ENCODE measurements around the gene TOX3. TPM values are rescaled to one million over a fixed set of nuclear protein-coding genes. Genes with fewer than 3 reads are reported as not detected.

TOX3 gene
- polyA plus RNA-seq, 2 of the 4 experiments (the other 2 are of a cell fraction) = 0.10 to 2.2 TPM

- no peak for DNase-seq (ENCODE audit: low read depth in 1 of 2, low spot score in 1 of 2)
- 10% methylated on average over 1 of the region's 1 CpG for WGBS (ENCODE audit: missing lambda C conversion rate)
- Histone ChIP-seq H3K4me3 (no peak overlapping the region), H3K4me2 (no peak overlapping the region), H3K9me3 (no peaks in the 10 kb centered on the region), H3K27ac (no peak overlapping the region), H3K4me1 (no peaks in the 10 kb centered on the region)
- ChIA-PET POLR2A (no interaction called here), CTCF (interaction anchor here (0.6 to 0.9 kb wide), 2 partner anchors 36 to 164 kb away, joined by 3 read pairs; no protein-coding TSS in a partner anchor)
- FAIRE-seq = no peak
- no peak for TF ChIP-seq EP300 (IDR thresholded peaks at IDR 0.05)
- no peak for ATAC-seq
Measured at GRCh38 chr16:52399116-52399515, 147.8 kb downstream of the TOX3 start.

- FAIRE-seq (no peak), DNase-seq (ENCODE audit: low read depth in 1 of 2, low spot score in 1 of 2) (no peak), ATAC-seq (no peak)
- ChIA-PET POLR2A (no interaction called here), CTCF (interaction anchor here (0.6 to 0.9 kb wide), 2 partner anchors 37 to 165 kb away, joined by 3 read pairs; no protein-coding TSS in a partner anchor)
- no peak for TF ChIP-seq KDM5A (IDR thresholded peaks at IDR 0.05)
- no peak for TF ChIP-seq KDM1A (IDR thresholded peaks at IDR 0.05; ENCODE audit: low read depth)
- no peak for TF ChIP-seq RNF2 (IDR thresholded peaks at IDR 0.05; ENCODE audit: borderline replicate concordance, low read depth)
- no peak for TF ChIP-seq HOXB5 (CRISPR knock-in tag; IDR thresholded peaks at IDR 0.05)
- H3K4me3 ChIP-seq = no peak overlapping the region
- no peak overlapping the region for H3K27ac ChIP-seq
- no peaks in the 10 kb centered on the region for H3K9me3 ChIP-seq
- WGBS (ENCODE audit: missing lambda C conversion rate) = 0% methylated on average over 3 of the region's 3 CpGs
- H3K4me1 ChIP-seq = no peaks in the 10 kb centered on the region
- no peak overlapping the region for H3K4me2 ChIP-seq
Measured at GRCh38 chr16:52398491-52398960, 148.4 kb downstream of the TOX3 start.

GRCh38 chr16:52398021-52398420 is 148.9 kb downstream of the TOX3 start:
- ChIA-PET CTCF (no interaction called here), POLR2A (no interaction called here)
- WGBS (ENCODE audit: missing lambda C conversion rate) = 4% methylated on average over 1 of the region's 1 CpG
- TF ChIP-seq MAFK (IDR thresholded peaks at IDR 0.05; ENCODE audit: partially characterized antibody) = no peak
- TF ChIP-seq ELK1 (IDR thresholded peaks at IDR 0.05; ENCODE audit: low read depth, low read length) = no peak
- Histone ChIP-seq H3K4me2 (no peak overlapping the region), H3K4me3 (no peak overlapping the region), H3K27ac (no peak overlapping the region), H3K4me1 (no peaks in the 10 kb centered on the region), H3K9me3 (no peaks in the 10 kb centered on the region)
- ATAC-seq = no peak
- no peak for FAIRE-seq
- no peak for DNase-seq (ENCODE audit: low read depth in 1 of 2, low spot score in 1 of 2)

- no peak for DNase-seq (ENCODE audit: low read depth in 1 of 2, low spot score in 1 of 2)
- 16% methylated on average over 3 of the region's 3 CpGs for WGBS (ENCODE audit: missing lambda C conversion rate)
Measured at GRCh38 chr16:52393448-52393847, 153.5 kb downstream of the TOX3 start.

More at GRCh38 chr16:52393448-52393847, 153.5 kb downstream of the TOX3 start:
- Histone ChIP-seq H3K4me1 (no peaks in the 10 kb centered on the region), H3K27ac (no peak overlapping the region), H3K4me3 (no peak overlapping the region), H3K4me2 (no peak overlapping the region), H3K9me3 (no peaks in the 10 kb centered on the region)
- ChIA-PET CTCF (no interaction called here), POLR2A (no interaction called here)
- FAIRE-seq (no peak), ATAC-seq (no peak)
- no peak for TF ChIP-seq GATA3 (IDR thresholded peaks at IDR 0.05; ENCODE audit: borderline replicate concordance)
- no peak for TF ChIP-seq HOXB5 (CRISPR knock-in tag; IDR thresholded peaks at IDR 0.05)
- no peak for TF ChIP-seq EP300 (IDR thresholded peaks at IDR 0.05)
- TF ChIP-seq ESRRA (IDR thresholded peaks at IDR 0.05; ENCODE audit: borderline replicate concordance, low read length) = no peak
- no peak for TF ChIP-seq MAFK (IDR thresholded peaks at IDR 0.05; ENCODE audit: partially characterized antibody)
- no peak for TF ChIP-seq CBX2 (IDR thresholded peaks at IDR 0.05; ENCODE audit: borderline replicate concordance, low read depth)
- TF ChIP-seq RFX5 (IDR thresholded peaks at IDR 0.05) = no peak
- no peak for TF ChIP-seq TP53 (CRISPR knock-in tag; IDR thresholded peaks at IDR 0.05)
- TF ChIP-seq NPAS2 (CRISPR knock-in tag; IDR thresholded peaks at IDR 0.05; ENCODE audit: borderline replicate concordance) = no peak
- no peak for TF ChIP-seq HES2 (IDR thresholded peaks at IDR 0.05)
- no peak for TF ChIP-seq RAD21 (conservative IDR thresholded peaks at IDR 0.05 in 1 of 2, IDR thresholded peaks at IDR 0.05 in 1 of 2)
- no peak for TF ChIP-seq NFE2L2 (conservative IDR thresholded peaks at IDR 0.05; ENCODE audit: low read length)
- TF ChIP-seq USF2 (IDR thresholded peaks at IDR 0.05) = no peak
- no peak for TF ChIP-seq ZNF302 (CRISPR knock-in tag; IDR thresholded peaks at IDR 0.05)
- no peak for TF ChIP-seq TFCP2L1 (CRISPR knock-in tag; IDR thresholded peaks at IDR 0.05)
- TF ChIP-seq KDM5A (IDR thresholded peaks at IDR 0.05) = no peak
- no peak for TF ChIP-seq FOSL2 (IDR thresholded peaks at IDR 0.05)
- no peak for TF ChIP-seq FOSL2 (CRISPR knock-in tag; IDR thresholded peaks at IDR 0.05)
- TF ChIP-seq ZFP36 (IDR thresholded peaks at IDR 0.05; ENCODE audit: borderline replicate concordance, partially characterized antibody) = no peak
- no peak for TF ChIP-seq FOXS1 (CRISPR knock-in tag; IDR thresholded peaks at IDR 0.05)
- no peak for TF ChIP-seq CHD4 (IDR thresholded peaks at IDR 0.05; ENCODE audit: borderline replicate concordance)
